ENCODE results near the gene TGIF2.

Gene TGIF2

DNA sequence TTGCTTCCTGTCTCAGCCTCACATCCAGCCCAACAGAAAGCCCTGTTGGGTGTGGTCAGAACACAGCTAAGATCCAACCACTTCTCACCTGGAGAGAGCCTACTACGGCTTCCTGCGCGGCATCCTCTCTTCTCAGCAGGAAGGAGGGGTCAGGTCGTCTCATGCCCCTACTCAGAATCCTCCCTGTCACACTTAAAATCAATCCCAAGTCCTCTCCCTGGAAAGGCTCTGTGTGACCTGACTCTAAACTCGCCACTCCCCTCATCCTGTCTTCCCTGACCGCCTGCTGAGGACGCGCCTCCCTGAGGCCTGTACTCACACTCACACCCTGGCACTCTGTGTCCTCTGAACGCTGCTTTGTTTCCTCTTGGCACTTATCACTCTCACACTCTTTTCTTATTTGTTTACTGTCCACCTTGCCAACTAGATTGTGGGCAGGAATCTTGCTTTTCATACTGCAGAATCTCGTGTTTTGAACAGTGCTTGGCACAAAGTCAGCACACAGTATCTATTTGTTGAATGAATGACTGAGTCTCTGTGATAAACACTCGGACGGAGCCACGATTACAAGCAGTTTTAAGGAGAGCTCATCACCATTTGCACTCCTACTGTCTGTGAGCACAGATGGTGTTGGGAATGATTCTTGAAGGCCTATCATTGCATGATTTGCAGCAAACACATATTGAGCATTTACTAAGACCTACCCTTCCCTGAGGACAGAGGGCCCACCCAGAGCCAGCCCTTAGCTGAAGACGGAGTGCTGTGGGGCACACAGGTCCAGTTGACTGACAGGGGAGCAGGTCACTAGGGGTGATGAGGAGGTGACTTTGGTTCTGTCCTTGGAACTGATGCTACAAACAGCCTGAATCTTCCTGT, 50.9 kb downstream of the TGIF2 start:
- H3K27ac ChIP-seq: no peak overlapping the region
- TF ChIP-seq, protein P1, sequence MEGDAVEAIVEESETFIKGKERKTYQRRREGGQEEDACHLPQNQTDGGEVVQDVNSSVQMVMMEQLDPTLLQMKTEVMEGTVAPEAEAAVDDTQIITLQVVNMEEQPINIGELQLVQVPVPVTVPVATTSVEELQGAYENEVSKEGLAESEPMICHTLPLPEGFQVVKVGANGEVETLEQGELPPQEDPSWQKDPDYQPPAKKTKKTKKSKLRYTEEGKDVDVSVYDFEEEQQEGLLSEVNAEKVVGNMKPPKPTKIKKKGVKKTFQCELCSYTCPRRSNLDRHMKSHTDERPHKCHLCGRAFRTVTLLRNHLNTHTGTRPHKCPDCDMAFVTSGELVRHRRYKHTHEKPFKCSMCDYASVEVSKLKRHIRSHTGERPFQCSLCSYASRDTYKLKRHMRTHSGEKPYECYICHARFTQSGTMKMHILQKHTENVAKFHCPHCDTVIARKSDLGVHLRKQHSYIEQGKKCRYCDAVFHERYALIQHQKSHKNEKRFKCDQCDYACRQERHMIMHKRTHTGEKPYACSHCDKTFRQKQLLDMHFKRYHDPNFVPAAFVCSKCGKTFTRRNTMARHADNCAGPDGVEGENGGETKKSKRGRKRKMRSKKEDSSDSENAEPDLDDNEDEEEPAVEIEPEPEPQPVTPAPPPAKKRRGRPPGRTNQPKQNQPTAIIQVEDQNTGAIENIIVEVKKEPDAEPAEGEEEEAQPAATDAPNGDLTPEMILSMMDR (IDR thresholded peaks at IDR 0.05): no peak
- no peak for DNase-seq (ENCODE audit: low spot score)
- no peak overlapping the region for H3K4me3 ChIP-seq

DNA sequence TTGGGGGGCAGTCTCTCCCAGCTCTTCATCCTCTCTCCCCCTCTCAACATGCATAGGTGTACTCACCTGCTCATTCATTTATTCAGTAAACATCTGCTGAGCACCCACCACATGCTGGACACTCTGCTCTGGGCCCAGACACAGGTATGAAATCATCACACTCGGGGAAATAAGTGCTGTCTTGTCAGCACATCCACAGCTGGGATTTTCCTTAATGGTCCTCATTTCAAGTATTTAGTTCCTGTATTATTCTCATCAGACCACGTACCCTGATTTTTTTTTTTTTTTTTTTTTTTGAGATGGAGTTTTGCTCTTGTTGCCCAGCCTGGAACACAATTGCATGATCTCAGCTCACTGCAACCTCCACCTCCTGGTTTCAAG, 51.5 kb downstream of the TGIF2 start:
- Histone ChIP-seq H3K27ac (no peak overlapping the region), H3K4me3 (no peak overlapping the region)
- DNase-seq (ENCODE audit: low spot score): no peak
- TF ChIP-seq, protein P1 (IDR thresholded peaks at IDR 0.05): no peak

DNA sequence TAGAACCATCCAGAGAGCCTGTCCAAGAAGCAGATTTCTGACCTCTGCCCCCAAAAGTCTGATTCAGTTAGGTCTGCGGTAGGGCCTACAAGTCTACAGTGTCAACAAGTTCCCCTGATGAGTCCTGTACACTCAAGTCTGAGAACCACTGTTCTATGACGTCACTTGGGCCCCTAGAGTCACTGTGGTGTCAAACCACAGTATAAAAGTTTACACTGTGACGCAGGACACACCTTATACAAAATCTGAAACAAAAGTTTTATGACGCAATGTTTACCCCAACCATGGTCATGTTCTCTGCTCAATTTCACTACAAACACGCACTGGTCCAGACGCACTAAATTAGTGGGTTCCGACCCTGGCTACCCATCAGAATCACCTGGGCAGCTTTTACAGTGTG, 54.7 kb downstream of the TGIF2 start:
- no peak for DNase-seq (ENCODE audit: low spot score)
- Histone ChIP-seq H3K27ac (no peak overlapping the region), H3K4me3 (no peak overlapping the region)
- TF ChIP-seq, protein P1 (IDR thresholded peaks at IDR 0.05): no peak

DNA sequence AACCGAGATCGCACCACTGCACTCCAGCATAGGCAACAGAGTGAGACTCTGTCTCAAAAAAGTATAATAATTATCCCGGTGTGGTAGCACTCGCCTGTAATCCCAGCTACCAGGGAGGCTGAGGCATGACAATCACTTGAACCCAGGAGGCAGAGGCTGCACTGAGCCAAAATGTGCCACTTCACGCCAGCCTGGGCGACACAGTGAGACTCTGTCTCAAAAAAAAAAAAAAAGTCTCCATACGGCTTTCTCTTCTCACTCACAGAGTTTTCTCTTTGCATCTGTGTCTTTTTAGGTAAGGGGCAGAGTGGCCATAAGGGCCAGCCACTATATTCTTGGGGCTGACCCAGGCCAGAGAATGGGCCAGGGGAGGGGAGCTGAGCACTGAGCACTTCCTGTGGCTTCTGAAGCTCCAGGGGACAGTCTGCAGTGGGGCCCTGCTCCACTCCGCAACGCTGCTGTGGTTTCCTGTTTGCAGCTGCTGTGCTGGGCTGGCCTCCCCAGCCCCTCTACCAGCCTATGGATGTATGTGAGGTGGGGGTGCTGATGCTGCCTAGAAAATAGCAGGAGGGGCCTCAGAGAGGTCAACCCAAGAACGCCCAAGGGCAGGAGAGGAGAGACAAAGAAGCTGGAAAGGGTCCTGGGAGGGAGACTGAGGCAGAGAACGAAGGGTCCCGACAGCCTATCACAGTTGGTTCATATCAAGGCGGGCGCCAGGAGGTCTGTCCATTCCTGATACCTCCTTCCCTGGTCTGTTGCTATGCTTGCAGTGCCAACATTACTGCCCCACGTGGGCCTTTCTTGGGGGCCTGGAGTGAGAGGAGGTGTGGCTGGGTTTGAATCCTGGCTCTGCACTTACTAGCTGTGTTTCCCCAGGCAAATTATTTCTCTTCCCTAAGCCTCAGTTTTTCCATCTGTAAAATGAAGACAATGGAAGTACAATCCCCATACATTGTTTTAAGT, 56.6 kb downstream of the TGIF2 start:
- TF ChIP-seq, protein P1 (IDR thresholded peaks at IDR 0.05): no peak
- no peak for DNase-seq (ENCODE audit: low spot score)
- H3K4me3 ChIP-seq: no peak overlapping the region
- no peak overlapping the region for H3K27ac ChIP-seq

DNA sequence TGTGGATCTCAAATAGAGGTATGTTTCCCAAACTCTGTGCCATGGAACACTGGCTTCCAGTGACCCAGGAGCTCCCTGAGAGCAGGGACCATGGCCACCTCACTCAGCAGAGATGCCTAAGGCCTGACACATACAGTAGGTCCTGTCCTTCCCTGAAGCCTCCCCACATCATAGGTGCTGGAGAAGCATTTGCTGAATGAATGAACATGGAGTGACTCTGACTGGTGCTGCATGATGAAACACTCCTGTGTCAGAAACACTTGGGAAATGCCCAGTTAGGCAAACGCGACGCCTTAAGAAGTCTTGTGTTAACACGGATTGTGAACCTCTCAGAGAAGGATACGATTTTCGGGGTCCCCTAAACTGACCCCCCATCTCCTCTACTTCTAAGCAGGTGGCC, 58.2 kb downstream of the TGIF2 start:
- no peak overlapping the region for H3K27ac ChIP-seq
- TF ChIP-seq, protein P1 (IDR thresholded peaks at IDR 0.05): no peak
- no peak for DNase-seq (ENCODE audit: low spot score)
- no peak overlapping the region for H3K4me3 ChIP-seq

DNA sequence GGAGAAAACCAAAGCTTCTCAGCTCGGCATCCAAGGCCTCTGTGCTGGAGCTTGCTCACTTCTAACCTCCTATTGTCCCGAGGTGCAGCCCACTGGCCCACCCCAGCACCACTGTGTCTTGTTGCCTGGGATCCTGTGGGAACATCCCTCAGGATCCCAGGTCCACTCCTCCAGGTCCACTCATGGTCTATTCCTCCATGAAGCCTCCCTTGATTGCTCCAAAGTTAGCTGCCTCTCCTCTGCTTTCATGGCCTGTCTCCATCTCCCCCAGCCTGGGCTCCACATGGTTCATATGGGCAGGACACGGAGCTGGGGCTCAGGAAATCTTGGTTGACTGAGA, 58.7 kb downstream of the TGIF2 start:
- no peak for DNase-seq (ENCODE audit: low spot score)
- TF ChIP-seq, protein P1 (IDR thresholded peaks at IDR 0.05): no peak
- Histone ChIP-seq H3K4me3 (no peak overlapping the region), H3K27ac (no peak overlapping the region)
